ENCODE data around the gene EPHB2.

GRCh38 chr1:22665752-22666151, 44.9 kb upstream of the EPHB2 start:
- TF ChIP-seq, protein P1, sequence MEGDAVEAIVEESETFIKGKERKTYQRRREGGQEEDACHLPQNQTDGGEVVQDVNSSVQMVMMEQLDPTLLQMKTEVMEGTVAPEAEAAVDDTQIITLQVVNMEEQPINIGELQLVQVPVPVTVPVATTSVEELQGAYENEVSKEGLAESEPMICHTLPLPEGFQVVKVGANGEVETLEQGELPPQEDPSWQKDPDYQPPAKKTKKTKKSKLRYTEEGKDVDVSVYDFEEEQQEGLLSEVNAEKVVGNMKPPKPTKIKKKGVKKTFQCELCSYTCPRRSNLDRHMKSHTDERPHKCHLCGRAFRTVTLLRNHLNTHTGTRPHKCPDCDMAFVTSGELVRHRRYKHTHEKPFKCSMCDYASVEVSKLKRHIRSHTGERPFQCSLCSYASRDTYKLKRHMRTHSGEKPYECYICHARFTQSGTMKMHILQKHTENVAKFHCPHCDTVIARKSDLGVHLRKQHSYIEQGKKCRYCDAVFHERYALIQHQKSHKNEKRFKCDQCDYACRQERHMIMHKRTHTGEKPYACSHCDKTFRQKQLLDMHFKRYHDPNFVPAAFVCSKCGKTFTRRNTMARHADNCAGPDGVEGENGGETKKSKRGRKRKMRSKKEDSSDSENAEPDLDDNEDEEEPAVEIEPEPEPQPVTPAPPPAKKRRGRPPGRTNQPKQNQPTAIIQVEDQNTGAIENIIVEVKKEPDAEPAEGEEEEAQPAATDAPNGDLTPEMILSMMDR (IDR thresholded peaks at IDR 0.05; ENCODE audit: low read depth, low read length) = peak; percentile 49
- no peak for TF ChIP-seq POLR2A (IDR thresholded peaks at IDR 0.05; ENCODE audit: extremely low read depth, insufficient read length)
